Nephron progenitor cell (in vitro differentiated cells): ENCODE measurements around the gene GABBR1.

Experiments used
- DNase-seq: peaks from one replicate; pipeline ENCODE4 v3.0.0; 2021
- H3K27ac Mint-ChIP-seq: 2 replicates; pipeline ENCODE4 v1.8.0; 2021; ENCODE audit warnings: mild to moderate bottlenecking, moderate library complexity, mixed read lengths
- H3K27me3 Mint-ChIP-seq: 2 replicates; pipeline ENCODE4 v1.8.0; 2021; ENCODE audit warnings: mild to moderate bottlenecking, low read depth, mixed read lengths; ENCODE audit not compliant: poor library complexity
- H3K36me3 Mint-ChIP-seq: 2 replicates; pipeline ENCODE4 v1.8.0; 2021; ENCODE audit warnings: low read depth, mixed read lengths
- H3K4me1 Mint-ChIP-seq: 2 replicates; pipeline ENCODE4 v1.8.0; 2021; ENCODE audit warnings: mixed read lengths
- H3K4me3 Mint-ChIP-seq: 2 replicates; pipeline ENCODE4 v1.8.0; 2021; ENCODE audit warnings: mild to moderate bottlenecking, moderate library complexity, mixed read lengths
- H3K9me3 Mint-ChIP-seq: 2 replicates; pipeline ENCODE4 v1.8.0; 2021; ENCODE audit warnings: mild to moderate bottlenecking, moderate library complexity, mixed read lengths
- TF ChIP-seq, protein P1 (sequence below): fragments of 200-600 bp; sonication (generic); IDR thresholded peaks from 2 replicates; pipeline ENCODE4 v1.5.0; 2021; ENCODE audit warnings: antibody characterized with exemption

Gene GABBR1

GRCh38 chr6:29596381-29596900 lies 36.5 kb downstream of the GABBR1 start:
- H3K27ac Mint-ChIP-seq = no peak overlapping the region
- H3K4me3 Mint-ChIP-seq = no peak overlapping the region
- no peak for DNase-seq
- no peaks in the 10 kb centered on the region for H3K9me3 Mint-ChIP-seq
- TF ChIP-seq, protein P1, sequence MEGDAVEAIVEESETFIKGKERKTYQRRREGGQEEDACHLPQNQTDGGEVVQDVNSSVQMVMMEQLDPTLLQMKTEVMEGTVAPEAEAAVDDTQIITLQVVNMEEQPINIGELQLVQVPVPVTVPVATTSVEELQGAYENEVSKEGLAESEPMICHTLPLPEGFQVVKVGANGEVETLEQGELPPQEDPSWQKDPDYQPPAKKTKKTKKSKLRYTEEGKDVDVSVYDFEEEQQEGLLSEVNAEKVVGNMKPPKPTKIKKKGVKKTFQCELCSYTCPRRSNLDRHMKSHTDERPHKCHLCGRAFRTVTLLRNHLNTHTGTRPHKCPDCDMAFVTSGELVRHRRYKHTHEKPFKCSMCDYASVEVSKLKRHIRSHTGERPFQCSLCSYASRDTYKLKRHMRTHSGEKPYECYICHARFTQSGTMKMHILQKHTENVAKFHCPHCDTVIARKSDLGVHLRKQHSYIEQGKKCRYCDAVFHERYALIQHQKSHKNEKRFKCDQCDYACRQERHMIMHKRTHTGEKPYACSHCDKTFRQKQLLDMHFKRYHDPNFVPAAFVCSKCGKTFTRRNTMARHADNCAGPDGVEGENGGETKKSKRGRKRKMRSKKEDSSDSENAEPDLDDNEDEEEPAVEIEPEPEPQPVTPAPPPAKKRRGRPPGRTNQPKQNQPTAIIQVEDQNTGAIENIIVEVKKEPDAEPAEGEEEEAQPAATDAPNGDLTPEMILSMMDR = no peak
- H3K36me3 Mint-ChIP-seq = peaks cover 2% of the 10 kb centered on the region
- peaks cover 16% of the 10 kb centered on the region for H3K4me1 Mint-ChIP-seq
- no peaks in the 10 kb centered on the region for H3K27me3 Mint-ChIP-seq

DNA sequence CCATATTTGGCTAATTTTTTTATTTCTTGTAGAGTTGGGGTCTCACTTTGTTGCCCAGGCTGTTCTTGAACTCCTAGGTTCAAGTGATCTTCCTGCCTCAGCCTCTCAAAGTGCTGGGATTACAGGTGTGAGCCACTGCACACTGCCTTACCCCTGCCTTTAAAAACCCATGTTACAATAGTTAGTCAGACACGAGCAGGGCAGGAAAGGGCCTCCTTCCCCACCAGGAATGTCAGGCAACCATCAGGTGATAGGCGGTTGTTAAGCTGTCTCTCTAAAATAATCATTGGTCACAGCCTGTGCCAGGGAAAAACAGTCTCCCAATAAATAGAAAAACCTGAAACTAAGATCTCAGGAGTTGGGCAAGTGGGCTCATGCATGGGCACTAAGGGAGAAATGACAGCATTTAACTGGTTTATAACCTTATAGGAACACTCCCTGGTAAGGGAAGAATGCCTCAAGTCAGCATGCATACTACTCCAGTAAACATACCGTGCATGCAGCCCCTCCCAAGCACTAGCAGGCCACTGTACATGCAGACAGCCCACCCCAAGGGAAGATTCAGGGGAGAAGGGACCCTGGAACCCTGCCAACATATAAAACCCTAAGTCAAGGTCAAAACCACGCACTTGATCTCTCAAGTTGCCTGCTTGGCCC lies 39.7 kb downstream of the GABBR1 start:
- no peaks in the 10 kb centered on the region for H3K9me3 Mint-ChIP-seq
- H3K4me3 Mint-ChIP-seq = no peak overlapping the region
- H3K27me3 Mint-ChIP-seq = no peaks in the 10 kb centered on the region
- DNase-seq = no peak
- TF ChIP-seq, protein P1 = no peak
- H3K36me3 Mint-ChIP-seq = no peaks in the 10 kb centered on the region
- peaks cover 6% of the 10 kb centered on the region for H3K4me1 Mint-ChIP-seq
- no peak overlapping the region for H3K27ac Mint-ChIP-seq

- no peak for DNase-seq
- H3K27me3 Mint-ChIP-seq = no peaks in the 10 kb centered on the region
- H3K27ac Mint-ChIP-seq = no peak overlapping the region
- H3K4me3 Mint-ChIP-seq = no peak overlapping the region
- TF ChIP-seq, protein P1 = no peak
- no peaks in the 10 kb centered on the region for H3K36me3 Mint-ChIP-seq
- H3K9me3 Mint-ChIP-seq = no peaks in the 10 kb centered on the region
- H3K4me1 Mint-ChIP-seq = peaks cover 5% of the 10 kb centered on the region
Measured at GRCh38 chr6:29591677-29592076, 41.3 kb downstream of the GABBR1 start.

- Mint-ChIP-seq H3K4me1 (peaks cover 5% of the 10 kb centered on the region), H3K27ac (no peak overlapping the region), H3K36me3 (no peaks in the 10 kb centered on the region), H3K27me3 (no peaks in the 10 kb centered on the region), H3K9me3 (no peaks in the 10 kb centered on the region), H3K4me3 (no peak overlapping the region)
- TF ChIP-seq, protein P1 = no peak
- no peak for DNase-seq
Measured at GRCh38 chr6:29590218-29590808, 42.7 kb downstream of the GABBR1 start.

GRCh38 chr6:29589423-29590048 lies 43.4 kb downstream of the GABBR1 start:
- no peak overlapping the region for H3K27ac Mint-ChIP-seq
- H3K27me3 Mint-ChIP-seq = no peaks in the 10 kb centered on the region
- H3K36me3 Mint-ChIP-seq = no peaks in the 10 kb centered on the region
- H3K4me3 Mint-ChIP-seq = no peak overlapping the region
- H3K9me3 Mint-ChIP-seq = no peaks in the 10 kb centered on the region
- TF ChIP-seq, protein P1 = peak; percentile 97
- peak; percentile 59 for DNase-seq
- H3K4me1 Mint-ChIP-seq = peaks cover 5% of the 10 kb centered on the region
